A673 (cell line): ENCODE data around the gene FBXL7.

Experiments
- EZH2 ChIP-seq: fragments of 200-600 bp; sonication (generic); IDR thresholded peaks from 2 replicates; pipeline ENCODE4 v1.6.1; 2017; ENCODE audit warnings: borderline replicate concordance, low read depth, mild to moderate bottlenecking, mixed read lengths, antibody characterized with exemption, low read length; ENCODE audit not compliant: poor library complexity, severe bottlenecking
- TF ChIP-seq, protein P1 (sequence below): fragments of 300-800, 200-600 bp; sonication (generic); conservative IDR thresholded peaks from 2 replicates; pipeline ENCODE4 v1.5.1; 2017; ENCODE audit warnings: low read depth, mild to moderate bottlenecking, antibody characterized with exemption, low read length, moderate library complexity, mixed read lengths

DNA sequence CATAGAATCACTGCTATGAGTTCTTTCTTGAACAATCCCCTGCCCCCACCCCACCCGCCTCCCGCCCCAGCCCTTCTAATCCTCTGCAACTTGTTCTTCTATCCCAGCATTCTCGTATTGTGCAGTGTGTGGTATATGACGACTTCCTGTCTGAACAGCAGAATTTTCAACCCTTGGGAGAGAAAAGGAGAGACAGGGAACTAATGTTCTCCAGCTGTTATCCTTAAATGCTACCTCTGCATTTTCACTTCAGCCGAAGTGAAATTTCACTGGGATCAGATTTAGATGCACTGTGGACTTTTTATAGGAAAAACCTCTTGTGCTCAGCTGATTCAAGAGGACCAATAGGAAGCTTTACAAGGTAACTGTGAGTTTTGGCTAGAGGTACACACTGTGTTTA is 2.2 kb downstream of the FBXL7 start:
- TF ChIP-seq, protein P1, sequence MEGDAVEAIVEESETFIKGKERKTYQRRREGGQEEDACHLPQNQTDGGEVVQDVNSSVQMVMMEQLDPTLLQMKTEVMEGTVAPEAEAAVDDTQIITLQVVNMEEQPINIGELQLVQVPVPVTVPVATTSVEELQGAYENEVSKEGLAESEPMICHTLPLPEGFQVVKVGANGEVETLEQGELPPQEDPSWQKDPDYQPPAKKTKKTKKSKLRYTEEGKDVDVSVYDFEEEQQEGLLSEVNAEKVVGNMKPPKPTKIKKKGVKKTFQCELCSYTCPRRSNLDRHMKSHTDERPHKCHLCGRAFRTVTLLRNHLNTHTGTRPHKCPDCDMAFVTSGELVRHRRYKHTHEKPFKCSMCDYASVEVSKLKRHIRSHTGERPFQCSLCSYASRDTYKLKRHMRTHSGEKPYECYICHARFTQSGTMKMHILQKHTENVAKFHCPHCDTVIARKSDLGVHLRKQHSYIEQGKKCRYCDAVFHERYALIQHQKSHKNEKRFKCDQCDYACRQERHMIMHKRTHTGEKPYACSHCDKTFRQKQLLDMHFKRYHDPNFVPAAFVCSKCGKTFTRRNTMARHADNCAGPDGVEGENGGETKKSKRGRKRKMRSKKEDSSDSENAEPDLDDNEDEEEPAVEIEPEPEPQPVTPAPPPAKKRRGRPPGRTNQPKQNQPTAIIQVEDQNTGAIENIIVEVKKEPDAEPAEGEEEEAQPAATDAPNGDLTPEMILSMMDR: no peak
- TF ChIP-seq EZH2: no peak
